OCI-LY1 (cell line): Measurements from ENCODE around the gene NDUFS4.

Source experiments
- H2AFZ ChIP-seq: fragments of 200-600 bp; sonication (generic), shearing (Covaris generic); 2 replicates; pipeline ENCODE4 v1.6.0; 2014; ENCODE audit warnings: antibody characterized with exemption, mild to moderate bottlenecking, low read length
- H3F3A ChIP-seq: fragments of 200-600 bp; sonication (generic), shearing (Covaris generic); 2 replicates; pipeline ENCODE4 v1.6.0; 2014; ENCODE audit warnings: mild to moderate bottlenecking, antibody characterized with exemption, low read length, moderate library complexity; ENCODE audit not compliant: insufficient read depth
- H3K27ac ChIP-seq: fragments of 200-600 bp; sonication (generic); 2 replicates; pipeline ENCODE4 v1.5.1; 2014; ENCODE audit warnings: low read length, mixed run types, mild to moderate bottlenecking, low read depth; ENCODE audit not compliant: poor library complexity, severe bottlenecking
- H3K27me3 ChIP-seq: fragments of 200-600 bp; sonication (generic); 2 replicates; pipeline ENCODE4 v1.6.0; 2014; ENCODE audit warnings: antibody characterized with exemption, mild to moderate bottlenecking, low read length, moderate library complexity; ENCODE audit not compliant: insufficient read depth
- H3K36me3 ChIP-seq: fragments of 200-600 bp; sonication (generic); 2 replicates; pipeline ENCODE4 v1.6.1; 2014; ENCODE audit warnings: mild to moderate bottlenecking, antibody characterized with exemption, low read length, moderate library complexity, mixed read lengths; ENCODE audit not compliant: insufficient read depth
- H3K4me1 ChIP-seq: fragments of 200-600 bp; sonication (generic); 2 replicates; pipeline ENCODE4 v1.5.1; 2014; ENCODE audit warnings: mild to moderate bottlenecking, low read length, moderate library complexity; ENCODE audit not compliant: insufficient read depth, severe bottlenecking
- H3K4me2 ChIP-seq: fragments of 200-600 bp; sonication (generic), shearing (Covaris generic); 2 replicates; pipeline ENCODE4 v1.6.1; 2014; ENCODE audit warnings: low read length
- H3K4me3 ChIP-seq: fragments of 200-600 bp; sonication (generic); 2 replicates; pipeline ENCODE4 v1.5.1; 2014; ENCODE audit warnings: low read length, low read depth, mild to moderate bottlenecking, mixed read lengths; ENCODE audit not compliant: poor library complexity, severe bottlenecking
- H3K79me2 ChIP-seq: fragments of 200-600 bp; shearing (Covaris generic); 2 replicates; pipeline ENCODE4 v1.6.1; 2016; ENCODE audit warnings: mixed run types, low read length, mixed read lengths; ENCODE audit not compliant: insufficient read depth
- H3K9ac ChIP-seq: fragments of 200-600 bp; sonication (generic), shearing (Covaris generic); 2 replicates; pipeline ENCODE4 v1.6.1; 2014; ENCODE audit warnings: mild to moderate bottlenecking, low read length, mixed read lengths
- H3K9me2 ChIP-seq: fragments of 200-600 bp; sonication (generic), shearing (Covaris generic); 2 replicates; pipeline ENCODE4 v1.6.1; 2014; ENCODE audit warnings: low read depth, mild to moderate bottlenecking, low read length, mixed read lengths
- H3K9me3 ChIP-seq: fragments of 200-600 bp; shearing (Covaris generic); 2 replicates; pipeline ENCODE4 v1.6.1; 2014; ENCODE audit warnings: low read length, mixed read lengths
- H4K20me1 ChIP-seq: fragments of 200-600 bp; sonication (generic), shearing (Covaris generic); 2 replicates; pipeline ENCODE4 v1.6.0; 2016; ENCODE audit warnings: mild to moderate bottlenecking, low read length; ENCODE audit not compliant: insufficient read depth
- CTCF ChIP-seq: fragments of 200-600 bp; sonication (generic), shearing (Covaris generic); IDR thresholded peaks from 2 replicates; pipeline ENCODE4 v1.5.1; 2017; ENCODE audit warnings: mild to moderate bottlenecking, antibody characterized with exemption, low read length, moderate library complexity, mixed read lengths

Gene NDUFS4

DNA sequence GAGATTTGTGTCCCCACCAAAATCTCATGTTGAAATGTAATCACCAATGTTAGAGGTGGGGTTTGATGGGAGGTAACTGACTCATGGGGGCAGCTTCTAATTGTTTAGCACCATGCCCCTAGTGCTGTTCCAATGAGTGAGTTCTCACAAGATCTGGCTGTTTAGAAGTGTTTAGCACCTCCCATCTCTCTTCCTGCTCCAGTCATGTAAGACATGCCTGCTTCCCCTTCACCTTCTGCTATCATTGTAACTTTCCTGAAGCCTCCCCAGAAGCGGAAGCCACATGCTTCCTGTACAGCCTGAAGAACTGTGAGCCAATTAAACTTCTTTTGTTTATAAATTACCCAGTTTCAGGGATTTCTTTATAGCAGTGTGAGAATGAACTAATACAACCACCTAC lies 170.5 kb downstream of the NDUFS4 start:
- Histone ChIP-seq H3F3A (no peaks in the 10 kb centered on the region), H3K9ac (no peak overlapping the region), H3K4me2 (no peak overlapping the region), H4K20me1 (no peaks in the 10 kb centered on the region), H3K27me3 (no peaks in the 10 kb centered on the region), H3K9me2 (no peaks in the 10 kb centered on the region), H3K36me3 (no peaks in the 10 kb centered on the region), H3K4me1 (peaks cover 6% of the 10 kb centered on the region), H3K27ac (no peak overlapping the region), H2AFZ (no peak overlapping the region), H3K4me3 (no peak overlapping the region), H3K9me3 (no peaks in the 10 kb centered on the region), H3K79me2 (peaks cover 4% of the 10 kb centered on the region; the same call in 1 of the 2 replicates)
- no peak for TF ChIP-seq CTCF
